GM19372 (cell line): ENCODE measurements around the gene RICTOR.

Experiments used
- ATAC-seq: cut with Tn5 transposase; IDR thresholded peaks from one replicate; pipeline ENCODE4 v1.9.1; 2021; ENCODE audit warnings: mild to moderate bottlenecking, low read depth, moderate library complexity; ENCODE audit not compliant: unreplicated experiment

Gene RICTOR

DNA sequence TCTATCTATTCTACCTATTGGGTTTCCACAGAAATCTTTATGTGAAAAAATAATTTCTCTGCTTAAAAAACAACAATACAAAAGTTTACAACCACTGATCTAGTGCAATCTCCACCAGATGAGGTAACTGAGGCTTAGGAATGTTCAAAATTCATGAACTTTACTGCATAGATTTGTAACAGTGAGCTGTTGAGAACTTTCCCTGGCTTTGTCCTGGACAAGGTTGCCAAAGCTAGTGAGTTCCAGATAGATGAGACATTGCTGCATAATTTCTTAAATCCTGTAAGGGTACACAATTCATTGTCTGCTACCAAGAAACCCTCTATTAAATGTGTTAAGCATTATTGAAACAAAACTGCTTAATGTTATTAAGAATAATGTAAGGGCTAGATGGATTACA, 125.7 kb downstream of the RICTOR start:
- no peak for ATAC-seq

DNA sequence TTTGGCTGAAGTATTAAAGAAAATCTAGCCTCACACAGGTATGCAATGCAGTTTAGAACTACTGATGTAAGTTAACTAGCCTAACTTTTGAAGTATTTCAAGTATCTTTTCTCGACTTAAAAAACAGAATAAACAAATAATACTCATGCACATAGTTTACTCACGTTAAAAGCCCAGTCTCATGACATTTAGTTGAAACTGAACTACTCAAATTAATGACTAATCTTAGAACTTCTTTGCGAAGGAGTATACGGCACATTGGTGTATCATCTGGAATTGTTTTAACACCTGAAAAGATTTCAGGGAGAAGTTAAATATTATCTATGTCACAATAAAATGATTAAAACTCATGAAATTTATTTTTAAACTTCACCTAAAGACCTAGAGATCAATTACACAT, 129.9 kb downstream of the RICTOR start:
- no peak for ATAC-seq

DNA sequence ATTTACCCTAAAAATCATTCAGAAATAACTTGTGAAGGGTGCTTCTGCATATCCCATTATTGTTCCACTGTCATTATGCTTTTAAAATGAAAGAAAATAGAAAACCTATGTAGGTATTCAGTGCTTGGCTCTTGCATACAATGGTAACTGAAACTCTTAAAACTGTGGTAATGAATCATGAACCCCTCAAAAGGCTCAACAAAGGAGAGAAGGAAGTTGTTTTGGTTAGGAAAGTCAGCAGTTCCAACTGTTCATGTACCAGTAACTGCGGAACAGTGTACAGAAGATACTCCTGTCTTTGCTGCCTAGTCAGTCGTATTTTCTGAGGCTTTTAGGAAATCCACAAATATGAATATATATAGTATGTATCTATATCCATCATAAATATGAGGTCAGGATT, 132.3 kb downstream of the RICTOR start:
- ATAC-seq, result no peak

DNA sequence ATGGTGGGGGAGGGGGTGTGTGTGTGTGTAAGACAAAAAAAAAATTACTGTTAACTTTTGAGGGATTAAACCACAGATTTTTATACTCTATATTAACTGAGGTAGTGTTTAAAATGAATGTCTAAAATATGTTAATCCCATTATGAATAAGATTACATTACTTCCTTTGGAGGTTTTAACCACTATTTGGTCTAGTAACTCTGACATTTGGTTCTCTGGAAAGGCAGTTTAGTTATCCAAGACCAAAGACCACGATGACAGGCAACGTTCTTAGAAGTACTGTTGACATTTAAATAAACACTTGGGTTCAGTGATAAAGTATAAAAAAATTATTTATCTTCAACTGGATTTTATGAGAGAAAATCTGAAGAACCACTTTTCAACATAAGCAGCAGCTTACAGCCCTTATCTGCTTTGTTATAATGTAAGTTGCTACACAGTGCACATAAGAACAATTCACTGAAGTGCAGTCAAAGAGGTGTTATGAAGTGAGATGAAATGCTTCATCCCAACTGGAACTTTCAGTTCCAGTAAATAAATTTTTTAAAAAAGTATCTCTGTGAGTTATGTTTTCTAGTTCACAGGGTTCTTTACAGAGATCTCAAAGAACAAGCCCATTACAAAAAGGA, 133.9 kb downstream of the RICTOR start:
- ATAC-seq, result no peak

DNA sequence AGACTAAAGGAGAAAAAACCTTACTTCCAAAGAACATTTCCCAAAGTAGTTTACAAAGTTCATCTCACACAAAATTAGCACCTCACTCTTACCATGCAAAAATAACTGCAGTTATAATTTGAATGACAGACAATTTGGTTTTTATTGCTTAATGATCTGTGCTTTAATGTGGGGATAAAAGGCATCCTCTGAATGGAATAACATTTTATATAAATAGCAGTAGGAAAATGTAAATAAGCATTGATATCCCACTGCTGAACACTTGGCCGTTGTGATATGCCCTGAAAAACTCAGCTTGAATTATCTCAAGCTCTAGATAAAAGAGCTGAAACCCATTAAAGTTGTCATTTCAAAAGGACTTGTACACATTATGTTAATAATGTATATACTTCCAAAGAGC, 135.2 kb downstream of the RICTOR start:
- no peak for ATAC-seq

DNA sequence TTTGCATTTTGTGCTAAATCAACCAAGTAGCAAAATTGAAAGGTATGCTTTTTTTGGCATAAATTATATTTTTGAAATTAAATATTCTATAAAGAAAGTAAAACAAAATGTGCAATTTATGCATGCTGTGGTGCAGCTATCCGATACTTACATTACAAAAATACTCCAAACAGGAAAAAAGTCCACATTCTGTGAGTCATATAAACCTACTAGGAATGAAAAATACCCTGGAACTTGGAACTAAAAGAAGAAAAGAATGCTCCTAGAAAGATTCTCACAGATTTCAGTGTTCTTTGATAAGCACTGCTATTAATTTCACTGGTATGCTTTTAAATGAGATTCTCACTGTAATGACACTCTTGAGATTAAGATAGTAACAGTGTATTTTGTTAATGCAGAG, 135.8 kb downstream of the RICTOR start:
- no peak for ATAC-seq

DNA sequence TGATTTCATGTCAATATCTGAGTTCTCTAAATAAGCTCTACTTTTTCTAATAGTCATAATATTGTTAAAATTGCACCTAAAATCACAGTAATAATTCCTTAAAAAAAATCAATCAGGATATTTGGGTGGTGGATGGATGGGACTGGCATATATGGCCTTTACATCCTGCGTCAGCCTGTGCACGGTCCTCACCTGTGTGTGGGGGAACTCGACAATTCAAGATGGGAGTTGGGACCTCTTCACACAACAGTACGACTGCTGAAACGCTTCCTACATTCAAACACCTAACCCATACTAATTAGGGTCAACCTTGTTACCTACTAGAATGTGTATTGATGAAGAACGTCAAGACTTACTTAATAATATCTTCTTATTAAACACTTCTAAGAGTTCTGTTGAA, 137.9 kb downstream of the RICTOR start:
- no peak for ATAC-seq

DNA sequence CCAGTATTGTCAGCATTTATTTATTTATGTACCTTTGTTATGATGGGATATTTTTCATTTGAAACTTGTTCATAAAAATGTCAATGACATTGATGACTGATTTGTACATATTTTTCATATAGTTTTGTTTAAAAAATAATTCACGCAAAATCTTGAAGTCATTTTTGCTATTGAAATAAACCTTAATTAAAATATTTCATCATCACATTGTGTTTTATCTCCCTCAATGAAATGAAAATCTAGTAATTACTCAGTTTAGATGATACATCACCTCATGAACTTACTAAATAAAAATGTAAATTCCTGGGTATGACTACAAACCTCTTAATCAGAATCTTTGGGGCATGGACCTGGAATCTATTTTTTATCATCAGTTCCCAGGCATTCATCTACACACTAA, 138.8 kb downstream of the RICTOR start:
- ATAC-seq, result no peak

DNA sequence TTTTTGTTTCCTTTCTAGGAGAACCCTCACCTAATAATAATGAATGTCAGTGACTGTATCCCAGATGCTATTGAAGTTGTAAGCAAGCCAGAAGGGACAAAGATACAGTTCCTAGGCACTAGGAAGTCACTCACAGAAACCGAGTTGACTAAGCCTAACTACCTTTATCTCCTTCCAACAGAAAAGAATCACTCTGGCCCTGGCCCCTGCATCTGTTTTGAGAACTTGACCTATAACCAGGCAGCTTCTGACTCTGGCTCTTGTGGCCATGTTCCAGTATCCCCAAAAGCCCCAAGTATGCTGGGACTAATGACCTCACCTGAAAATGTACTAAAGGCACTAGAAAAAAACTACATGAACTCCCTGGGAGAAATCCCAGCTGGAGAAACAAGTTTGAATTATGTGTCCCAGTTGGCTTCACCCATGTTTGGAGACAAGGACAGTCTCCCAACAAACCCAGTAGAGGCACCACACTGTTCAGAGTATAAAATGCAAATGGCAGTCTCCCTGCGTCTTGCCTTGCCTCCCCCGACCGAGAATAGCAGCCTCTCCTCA, 141.3 kb downstream of the RICTOR start:
- no peak for ATAC-seq

DNA sequence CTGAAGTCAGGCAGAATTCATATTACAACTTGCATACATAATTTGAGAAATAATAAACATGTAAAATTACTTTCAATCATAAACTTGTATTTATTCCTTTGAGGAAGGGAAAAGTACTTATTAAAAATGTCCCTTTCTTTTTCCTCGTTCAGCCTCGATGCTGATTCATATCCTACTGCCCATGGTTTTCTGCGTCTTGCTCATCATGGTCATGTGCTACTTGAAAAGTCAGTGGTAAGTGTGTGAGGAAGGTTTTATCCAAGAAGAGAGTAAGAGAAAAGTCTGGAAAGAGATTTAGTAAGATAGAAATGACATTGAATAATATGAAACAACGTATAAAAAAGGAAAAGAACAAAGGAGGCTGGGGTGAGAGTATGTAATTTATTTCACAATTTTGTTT, 142.5 kb downstream of the RICTOR start:
- no peak for ATAC-seq

DNA sequence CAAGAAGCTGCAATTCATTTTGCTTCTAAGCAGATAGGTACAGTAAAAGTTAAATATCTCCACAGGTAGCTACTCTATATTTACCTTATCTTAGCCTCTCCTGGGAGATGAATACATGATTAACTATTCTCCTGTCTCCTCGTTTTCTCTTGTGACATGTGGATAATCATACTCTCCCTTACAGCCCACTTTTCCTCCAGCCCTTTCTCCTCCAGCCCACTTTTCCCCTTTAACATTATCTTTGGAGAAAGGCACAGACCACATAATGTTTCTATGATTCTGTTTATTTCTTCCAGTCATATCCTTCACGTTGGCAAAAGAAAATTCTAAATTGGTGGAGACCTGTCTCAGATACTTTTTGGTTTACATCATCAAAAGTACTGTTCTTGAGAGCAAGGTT, 144.4 kb downstream of the RICTOR start:
- ATAC-seq, result no peak

DNA sequence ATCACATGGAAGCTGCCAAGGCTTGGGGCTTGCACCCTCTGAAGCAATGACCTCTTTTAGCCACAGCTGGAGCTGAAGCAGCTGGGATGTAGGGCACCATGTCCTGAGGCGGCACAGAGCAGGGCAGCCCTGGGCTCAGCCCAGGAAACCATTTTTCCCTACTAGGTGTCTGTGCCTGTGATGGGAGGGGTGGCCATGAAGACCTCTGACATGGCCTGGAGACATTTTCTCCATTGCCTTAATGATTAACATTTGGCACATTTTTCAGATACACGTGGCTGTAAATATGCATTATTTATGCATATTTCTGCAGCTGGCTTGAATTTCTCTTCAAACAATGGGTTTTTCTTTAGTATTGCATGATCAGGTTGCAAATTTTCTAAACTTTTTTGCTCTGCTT, 146.7 kb downstream of the RICTOR start:
- no peak for ATAC-seq

DNA sequence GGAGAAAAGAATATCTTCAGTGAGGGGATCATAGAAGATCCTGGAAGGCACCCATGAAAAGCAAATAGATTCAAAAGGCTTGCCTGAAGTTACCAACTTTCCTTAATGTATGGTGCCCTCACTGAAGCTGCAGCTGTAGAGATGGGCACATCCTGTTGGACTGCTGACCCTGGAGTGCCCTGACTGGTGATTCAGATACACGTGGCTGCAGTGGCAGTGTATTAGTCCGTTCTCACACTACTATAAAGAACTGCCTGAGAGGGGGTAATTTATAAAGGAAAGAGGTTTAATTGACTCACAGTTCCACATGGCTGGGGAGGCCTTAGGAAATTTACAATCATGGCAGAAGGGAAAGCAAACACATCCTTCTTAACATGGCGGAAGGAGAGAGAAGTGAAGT, 148.1 kb downstream of the RICTOR start:
- ATAC-seq, result no peak

DNA sequence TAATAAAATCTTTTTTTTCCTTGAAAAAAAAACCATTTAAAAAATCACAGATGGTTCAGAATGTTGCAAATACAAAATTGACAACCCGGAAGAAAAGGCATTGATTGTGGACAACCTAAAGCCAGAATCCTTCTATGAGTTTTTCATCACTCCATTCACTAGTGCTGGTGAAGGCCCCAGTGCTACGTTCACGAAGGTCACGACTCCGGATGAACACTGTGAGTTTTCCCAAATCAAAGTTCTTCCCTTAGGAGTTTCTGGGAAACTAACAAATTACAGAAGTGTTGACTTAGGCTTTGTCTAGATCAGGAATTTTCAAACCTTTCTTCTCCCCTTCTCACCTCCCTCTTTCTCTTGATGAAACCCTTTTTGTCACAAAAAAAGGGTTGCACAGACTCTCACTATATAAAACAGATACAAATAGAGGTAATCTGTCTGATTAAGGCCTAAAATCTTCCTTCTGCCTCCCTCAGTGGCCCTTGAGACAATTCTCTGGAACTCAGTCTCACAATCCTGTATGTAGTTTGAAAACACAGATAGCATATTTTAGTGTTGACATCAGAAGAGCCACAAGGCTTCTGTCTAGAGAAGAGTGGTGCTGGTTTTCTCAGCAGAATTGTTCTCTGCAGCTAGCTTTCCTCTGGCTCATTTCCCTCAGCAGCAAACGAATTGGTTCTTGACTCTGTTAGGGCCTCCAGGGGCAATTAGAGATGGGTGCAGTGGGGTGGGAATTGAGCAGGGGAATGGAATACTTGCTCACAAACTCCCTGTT, 148.9 kb downstream of the RICTOR start:
- no peak for ATAC-seq

DNA sequence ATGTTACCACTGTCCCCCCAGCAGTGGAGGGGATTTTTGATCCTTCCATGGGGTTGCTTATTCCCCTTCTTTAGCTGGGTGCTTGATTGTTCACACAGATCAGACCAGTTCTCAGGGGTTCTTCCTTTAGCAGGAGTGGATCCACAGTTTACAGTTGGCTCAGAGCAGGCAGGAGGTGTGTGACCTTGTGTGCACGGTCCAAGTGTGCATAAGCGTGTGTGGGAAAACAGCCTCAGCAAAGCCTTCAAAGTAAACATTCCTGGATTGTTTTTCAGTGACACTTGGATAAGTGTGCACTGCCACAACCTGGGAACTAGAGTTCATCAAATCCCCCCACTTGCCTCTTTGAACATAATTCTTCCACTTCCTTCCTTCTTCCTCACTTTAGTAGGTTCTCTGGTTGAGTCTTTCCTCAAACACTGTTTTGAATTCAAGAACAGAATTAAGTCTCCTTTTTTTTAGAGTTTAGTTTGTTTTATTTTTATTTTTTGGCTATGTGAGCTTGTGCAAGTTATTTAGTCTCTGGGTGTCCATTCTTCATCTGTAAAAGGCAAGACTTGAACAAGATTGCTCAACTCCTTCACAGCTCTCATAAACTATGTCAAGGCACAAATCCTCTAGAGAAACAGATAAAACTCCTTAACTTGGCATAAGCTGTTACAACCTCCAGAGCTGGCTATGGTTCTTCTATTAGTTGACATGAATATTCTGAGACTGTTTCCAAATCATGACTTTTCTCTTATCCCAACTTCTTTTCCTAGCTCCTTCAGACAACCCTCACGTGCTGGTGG, 150.3 kb downstream of the RICTOR start:
- no peak for ATAC-seq

DNA sequence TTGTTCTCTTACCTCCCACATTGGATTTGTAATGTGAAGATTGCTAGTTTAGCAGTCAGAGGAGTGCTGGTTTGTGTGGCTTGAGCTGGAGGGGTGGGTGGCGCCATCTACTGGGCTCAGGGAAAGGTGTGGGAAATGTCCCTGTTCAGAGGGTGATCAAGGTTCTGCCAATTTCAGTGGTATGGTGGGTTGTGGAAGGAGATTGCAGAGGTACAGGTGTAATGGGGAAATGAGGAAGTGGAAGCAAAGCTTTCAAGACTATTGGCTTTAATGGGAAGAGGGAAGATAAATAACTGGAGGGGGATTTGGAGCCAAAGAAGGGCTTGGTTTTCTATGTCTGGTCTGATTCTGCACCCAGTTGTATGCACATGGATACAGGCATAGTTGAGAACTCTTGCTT, 152.0 kb downstream of the RICTOR start:
- ATAC-seq, result no peak

DNA sequence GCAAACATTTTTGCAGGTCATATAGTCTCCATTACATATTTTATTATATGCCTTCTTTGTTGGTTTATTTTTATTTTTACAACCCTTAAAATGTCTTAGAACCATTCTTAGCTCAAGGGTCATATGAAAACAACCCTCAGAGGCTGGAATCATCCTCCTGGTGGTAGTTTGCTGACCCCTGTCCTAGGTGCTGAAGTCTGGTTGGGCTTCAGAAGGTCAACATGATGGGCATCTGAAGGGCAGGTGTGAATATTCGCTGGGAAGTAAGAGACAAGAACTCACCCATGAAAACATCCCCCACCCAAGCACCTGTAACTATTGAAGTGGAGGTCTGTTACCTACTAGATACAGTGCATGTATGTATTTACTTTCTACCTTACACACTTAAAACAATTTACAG, 153.0 kb downstream of the RICTOR start:
- ATAC-seq, result no peak

DNA sequence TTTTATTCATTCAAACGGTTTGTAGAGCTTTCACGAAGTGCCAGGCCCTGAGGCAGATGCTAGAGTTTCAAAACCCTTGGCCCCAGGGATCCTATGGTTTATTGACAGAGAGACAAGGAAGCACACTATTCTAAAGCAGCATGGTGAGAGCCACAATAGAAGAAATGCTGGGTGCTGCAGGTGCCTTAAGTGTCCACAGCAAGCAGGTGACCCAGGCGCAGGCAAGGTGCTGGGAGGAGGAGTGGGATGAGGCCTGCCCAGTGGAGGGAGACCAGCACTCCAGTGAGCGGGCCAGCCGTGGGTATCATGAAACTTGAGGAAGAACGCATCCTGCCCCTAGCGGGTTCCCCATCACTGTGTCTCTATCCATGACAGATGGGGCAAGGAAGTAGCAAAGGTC, 157.4 kb downstream of the RICTOR start:
- ATAC-seq, result no peak

DNA sequence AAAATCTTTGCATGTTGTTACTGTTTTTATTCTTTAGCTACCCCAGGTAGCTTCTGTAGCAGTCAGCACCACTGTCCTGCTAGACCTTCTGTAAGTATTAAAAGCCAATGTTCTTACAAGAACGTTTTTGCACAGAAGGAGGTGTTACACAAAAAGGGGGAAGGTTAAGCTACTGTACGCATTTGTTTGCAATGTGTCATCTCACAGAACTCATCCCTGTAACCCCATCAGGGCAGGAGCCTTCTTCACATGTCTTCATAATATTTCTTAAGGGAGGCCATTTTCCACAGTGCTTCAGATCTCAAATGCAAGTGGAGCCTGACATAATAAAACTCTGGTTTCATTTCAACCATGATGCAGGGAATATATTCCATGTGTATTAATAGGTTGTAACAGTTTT, 160.5 kb downstream of the RICTOR start:
- no peak for ATAC-seq

DNA sequence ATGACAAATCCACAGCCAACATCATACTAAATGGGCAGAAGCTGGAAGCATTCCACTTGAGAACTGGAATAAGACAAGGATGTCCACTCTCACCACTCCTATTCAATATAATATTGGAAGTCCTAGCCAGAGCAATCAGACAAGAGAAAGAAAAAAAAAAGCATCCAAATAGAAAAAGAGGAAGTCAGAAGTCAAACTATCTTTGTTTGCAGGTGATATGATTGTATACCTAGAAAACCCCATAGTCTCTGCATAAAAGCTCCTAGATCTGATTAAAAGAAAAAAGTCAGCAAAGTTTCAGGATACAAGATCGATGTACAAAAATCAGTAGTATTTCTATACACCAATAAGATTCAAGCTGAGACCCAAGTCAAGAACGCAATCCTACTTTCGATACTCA, 162.3 kb downstream of the RICTOR start:
- no peak for ATAC-seq

DNA sequence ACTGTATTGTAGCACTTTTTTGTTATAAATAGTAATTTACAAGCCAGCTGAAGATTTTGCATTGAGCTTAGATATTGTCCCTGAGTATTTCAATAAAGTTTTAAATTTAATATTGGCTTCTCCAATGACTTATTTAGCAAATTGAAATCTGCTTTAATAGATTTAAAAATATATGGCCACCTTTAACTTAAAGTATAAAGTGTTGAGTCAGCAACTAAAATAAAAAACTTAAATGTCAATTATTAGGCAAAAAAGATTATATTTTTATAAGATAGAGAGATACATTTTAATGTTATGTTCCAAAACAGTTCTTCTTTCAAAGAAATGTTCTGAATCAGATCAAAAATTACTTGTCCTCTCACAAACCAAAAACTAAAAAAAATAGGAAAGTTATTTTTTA, 167.7 kb downstream of the RICTOR start:
- ATAC-seq, result no peak
